Measurements from ENCODE around the gene GLRX.
A peak's percentile ranks its signal among the peaks of the same experiment; 100 is the strongest.
"Not testable (repeated sequence)": the region's sequence is repeated elsewhere in the genome, so short reads cannot be mapped to it uniquely, and the experiment has no call there.

Gene GLRX

DNA sequence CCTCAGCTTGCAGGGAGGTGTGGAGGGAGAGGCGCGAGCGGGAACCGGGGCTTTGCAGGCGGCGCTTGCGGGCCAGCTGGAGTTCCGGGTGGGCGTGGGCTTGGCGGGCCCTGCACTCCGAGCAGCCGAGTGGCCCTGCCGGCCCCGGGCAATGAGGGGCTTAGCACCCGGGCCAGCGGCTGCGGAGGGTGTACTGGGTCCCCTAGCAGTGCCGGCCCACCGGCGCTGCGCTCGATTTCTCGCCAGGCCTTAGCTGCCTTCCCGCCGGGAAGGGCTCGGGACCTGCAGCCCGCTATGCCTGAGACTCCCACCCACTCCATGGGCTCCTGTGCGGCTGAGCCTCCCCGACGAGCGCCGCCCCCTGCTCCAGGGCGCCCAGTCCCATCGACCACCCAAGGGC is 28.6 kb upstream of the GLRX start:
- DNase-seq: not testable (repeated sequence)

GRCh38 chr5:95850391-95850894 is 27.9 kb upstream of the GLRX start:
- DNase-seq: no peak

GRCh38 chr5:95848701-95849100 is 26.2 kb upstream of the GLRX start:
- no peak for DNase-seq

DNA sequence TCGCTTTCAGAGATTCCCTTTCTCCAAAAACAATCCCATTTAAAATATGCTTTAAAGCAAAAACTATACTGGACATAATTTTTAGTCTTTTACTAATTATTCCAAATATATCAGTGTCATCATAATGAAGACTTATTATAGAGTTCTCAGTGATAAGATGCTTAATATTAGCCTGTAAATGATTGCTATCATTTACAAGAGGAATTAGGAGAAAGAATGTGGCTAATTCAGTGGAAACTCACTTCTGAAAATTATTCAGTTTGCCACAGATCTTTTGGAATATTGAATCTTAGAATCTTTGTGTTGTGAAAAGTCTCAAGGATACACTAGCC is 24.7 kb upstream of the GLRX start:
- DNase-seq: no peak

DNA sequence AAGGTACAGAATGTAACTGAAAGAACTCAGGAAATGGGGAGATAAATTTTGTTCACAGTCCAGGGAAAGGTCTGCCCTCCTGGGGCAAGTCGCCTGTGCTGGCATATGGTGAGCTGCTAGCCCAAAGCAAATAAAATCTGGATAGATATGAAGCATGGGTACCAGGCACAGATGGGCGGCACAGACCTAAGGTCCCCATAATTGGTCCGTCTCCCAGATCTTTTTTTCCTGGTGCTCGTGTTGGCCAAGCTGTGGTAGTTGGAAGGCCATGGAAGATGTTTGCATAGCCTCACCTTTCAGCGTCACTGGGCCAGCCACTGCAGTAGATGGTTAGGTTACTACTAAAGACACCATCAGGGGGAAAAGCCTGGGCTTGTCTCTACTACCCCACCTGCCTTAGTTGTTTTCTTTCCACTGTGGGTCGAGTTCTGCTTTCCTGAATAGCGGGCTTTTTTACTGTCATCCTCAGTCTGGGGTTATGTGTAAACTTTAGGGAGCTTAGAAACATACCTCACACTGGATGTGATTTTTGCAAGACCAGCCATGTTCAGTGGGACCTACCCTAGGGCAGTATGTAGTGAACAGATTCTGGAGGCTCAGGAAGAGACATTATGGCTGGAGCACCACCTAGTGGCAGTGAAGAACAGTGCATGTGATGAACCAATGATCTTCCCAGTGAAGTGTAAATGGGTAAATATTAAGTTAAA is 24.2 kb upstream of the GLRX start:
- no peak for DNase-seq

DNA sequence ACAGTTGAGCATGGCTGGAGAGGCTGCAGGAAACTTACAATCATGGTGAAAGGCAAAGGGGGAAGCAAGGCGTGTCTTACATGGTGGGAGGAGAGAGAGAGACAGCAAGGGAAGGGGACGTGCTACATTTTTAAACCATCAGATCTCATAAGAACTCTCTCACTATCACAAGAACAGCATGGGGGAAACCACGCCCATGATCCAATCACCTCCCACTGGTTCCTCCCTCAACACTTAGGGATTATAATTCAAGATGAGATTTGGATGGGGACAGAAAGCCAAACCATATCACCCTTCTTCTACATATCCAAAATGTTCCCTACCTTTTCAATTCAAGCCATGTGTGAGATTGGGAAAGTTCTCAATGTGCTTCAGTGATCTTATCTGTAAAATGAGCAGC is 22.9 kb upstream of the GLRX start:
- DNase-seq: no peak

GRCh38 chr5:95843733-95844223 is 21.3 kb upstream of the GLRX start:
- DNase-seq: peak; percentile 10

- no peak for DNase-seq
Observed at GRCh38 chr5:95842854-95843544, 20.5 kb upstream of the GLRX start.

DNA sequence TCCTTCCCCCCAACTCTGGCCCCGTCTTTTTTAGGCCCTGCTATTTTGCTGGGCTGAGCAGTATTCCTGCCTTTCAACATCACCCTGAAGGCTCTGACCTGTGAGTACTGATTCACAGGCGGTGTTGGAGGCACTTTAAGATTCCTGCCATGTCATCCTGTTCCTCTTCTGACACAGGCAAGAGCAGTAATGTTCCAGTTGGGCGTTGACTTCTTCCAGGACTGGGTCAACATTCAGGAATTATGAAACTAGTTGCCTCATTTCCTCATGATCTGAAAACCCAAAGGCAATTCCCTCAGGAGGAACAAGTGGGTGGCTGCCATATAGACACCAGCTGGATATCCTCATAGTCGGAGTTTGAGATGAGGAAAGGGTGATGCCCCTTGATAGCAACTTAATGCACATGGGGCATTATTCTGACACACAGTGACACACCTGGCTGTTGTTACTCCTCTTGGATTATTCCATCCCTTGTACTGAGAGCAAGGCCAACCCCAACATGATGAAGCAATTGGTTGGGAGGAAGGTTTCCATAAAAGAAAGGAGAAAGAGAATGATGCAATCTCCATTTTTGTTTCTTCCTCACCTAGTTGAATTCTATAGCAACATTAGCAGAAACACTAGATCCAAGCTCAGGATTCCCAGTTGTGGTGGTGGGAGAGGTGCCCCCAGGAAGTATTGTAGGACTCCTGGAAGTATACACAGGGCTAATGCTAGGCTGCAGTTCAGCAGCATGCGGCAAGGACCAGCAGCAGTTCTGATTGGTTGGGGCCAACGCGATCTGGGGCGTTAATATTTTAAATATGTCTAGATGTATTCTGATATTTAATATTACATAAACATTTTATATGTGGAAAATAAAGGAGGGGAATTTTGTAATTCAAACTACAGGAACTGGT is 19.6 kb upstream of the GLRX start:
- DNase-seq: no peak

- DNase-seq: no peak
Observed at GRCh38 chr5:95840956-95841705, 18.6 kb upstream of the GLRX start.

DNA sequence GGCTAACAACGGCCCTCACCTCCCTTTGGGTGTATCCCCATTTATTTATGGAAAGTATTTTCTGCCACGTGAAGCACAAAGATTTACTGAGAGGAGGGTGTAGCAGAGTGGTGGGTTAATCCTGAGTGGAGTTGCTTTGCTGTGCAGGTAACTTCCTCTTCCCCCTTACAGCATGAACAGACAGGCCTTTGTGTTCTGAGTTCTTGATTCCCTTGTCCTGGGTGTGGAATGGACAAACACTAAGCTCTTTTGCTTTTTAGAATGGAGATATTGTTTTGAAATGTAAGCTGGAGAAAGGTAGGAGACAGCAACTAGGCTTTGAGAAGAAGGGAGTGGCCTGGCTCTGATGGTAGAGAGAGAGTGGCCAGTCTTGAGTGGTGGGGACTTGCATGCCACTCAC is 17.1 kb upstream of the GLRX start:
- DNase-seq: no peak

- DNase-seq: no peak
Observed at GRCh38 chr5:95838556-95838955, 16.0 kb upstream of the GLRX start.

- no peak for DNase-seq
Observed at GRCh38 chr5:95838001-95838520, 15.5 kb upstream of the GLRX start.

GRCh38 chr5:95837492-95837891 is 15.0 kb upstream of the GLRX start:
- DNase-seq: no peak

- DNase-seq: not testable (repeated sequence)
Observed at GRCh38 chr5:95836971-95837370, 14.4 kb upstream of the GLRX start.

- no peak for DNase-seq
Observed at GRCh38 chr5:95836544-95836943, 14.0 kb upstream of the GLRX start.

GRCh38 chr5:95835682-95836385 is 13.3 kb upstream of the GLRX start:
- DNase-seq: no peak

GRCh38 chr5:95832664-95833063 is 10.1 kb upstream of the GLRX start:
- DNase-seq: no peak

DNA sequence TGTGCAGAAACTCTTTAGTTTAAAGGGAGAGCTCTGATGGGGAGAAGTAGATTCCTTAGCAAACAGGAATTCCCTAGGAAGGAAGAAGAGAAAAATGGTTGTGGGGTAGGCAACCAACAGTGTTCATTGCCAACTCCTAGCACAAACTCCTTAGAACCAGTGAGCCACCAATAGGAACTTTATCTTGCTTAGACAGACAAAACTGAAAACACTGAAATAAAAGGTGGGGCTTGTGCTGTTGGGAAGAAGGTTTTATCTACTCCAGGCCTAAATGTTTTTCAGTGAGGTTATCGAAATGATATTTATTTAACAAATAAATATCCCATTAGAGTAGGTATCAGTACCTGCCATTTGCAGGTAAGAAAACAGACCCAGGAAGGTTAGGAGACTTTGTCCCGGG is 7.7 kb upstream of the GLRX start:
- DNase-seq: no peak

DNA sequence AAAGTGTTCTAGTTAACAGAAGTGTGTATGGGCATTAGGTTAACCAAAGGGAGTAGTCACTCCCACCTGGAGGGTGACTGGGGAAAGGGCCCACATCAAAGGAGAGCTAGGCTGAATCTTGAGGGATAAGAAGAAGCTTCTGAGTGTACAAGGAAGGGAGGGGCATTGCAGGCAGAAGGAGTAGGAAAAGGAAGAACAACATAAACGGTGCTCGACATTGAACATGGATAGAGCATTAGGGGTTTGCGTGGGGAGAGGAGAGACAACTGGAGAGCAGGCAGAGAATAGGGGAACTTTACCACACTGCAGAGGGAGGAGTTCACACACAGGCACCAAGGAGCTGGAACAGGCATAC is 5.3 kb upstream of the GLRX start:
- DNase-seq: no peak

DNA sequence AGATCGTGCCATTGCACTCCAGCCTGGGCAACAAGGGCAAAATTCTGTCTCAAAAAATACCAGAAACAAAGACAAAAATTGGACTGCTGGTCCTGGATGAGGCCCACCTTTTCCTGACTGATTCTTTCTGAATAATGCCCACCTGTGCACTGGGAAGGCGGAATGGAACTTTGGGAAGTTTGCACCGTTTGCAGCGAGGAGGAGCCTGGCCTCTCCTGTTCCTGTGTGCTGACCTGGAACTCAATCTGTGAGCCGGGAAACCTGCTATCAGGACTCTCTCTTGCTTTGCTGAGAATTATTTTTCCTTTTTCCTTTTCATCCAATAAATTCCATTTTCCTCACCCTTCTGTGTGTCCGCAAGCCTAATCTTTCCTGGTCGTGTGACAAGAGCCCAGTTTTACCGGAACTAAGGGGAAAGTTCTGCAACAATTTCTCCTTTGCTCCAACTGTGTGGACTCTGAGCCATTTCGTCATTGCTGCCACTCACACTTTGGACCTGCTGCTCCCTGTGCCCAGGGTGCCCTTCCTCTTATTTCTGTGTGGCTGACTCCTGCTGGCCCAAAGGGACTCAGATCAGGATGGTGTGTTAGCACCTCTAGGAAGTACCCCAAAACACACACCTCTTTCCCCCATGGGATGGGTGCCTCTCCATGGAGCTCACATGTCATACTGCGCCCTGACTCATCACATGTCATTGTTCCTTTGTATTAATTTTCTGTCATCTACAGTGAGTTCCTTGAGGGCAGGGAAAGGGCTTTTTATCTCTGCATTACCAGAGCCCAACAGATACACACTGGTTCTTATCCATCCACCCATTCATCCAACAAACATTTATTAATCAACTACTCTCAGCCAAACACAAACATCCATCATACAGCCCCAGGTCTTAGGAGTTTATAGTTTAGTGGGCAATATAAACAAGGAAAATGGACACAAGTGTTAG is 4.7 kb upstream of the GLRX start:
- DNase-seq: no peak

All from NCI-H2171 (cell line).